GM23338 (cell line): ENCODE measurements around the gene PRDM7.

ENCODE experiments used
- CREB1 ChIP-seq: fragments of 250-450 bp; sonication (Bioruptor Pico); IDR thresholded peaks from 2 replicates; pipeline ENCODE4 v1.5.0; 2020; ENCODE audit warnings: low read depth, mild to moderate bottlenecking, moderate library complexity
- CTCF ChIP-seq, 2 experiments: fragments of 200-600 bp in 1 of 2; sonication (generic) in 1 of 2; conservative IDR thresholded peaks; 2 replicates each; pipeline versions ENCODE4 v1.5.1 to v1.6.1; 2016 to 2017; ENCODE audit warnings: antibody characterized with exemption in 2 of 2, low read depth in 2 of 2, mild to moderate bottlenecking in 2 of 2, moderate library complexity in 1 of 2
- EZH2 ChIP-seq: fragments of 200-600 bp; sonication (generic); IDR thresholded peaks from one replicate; pipeline ENCODE4 v1.8.0; 2017; ENCODE audit warnings: antibody characterized with exemption, mild to moderate bottlenecking, low read depth; ENCODE audit not compliant: unreplicated experiment
- EZH2phosphoT487 ChIP-seq: fragments of 200-600 bp; sonication (generic); IDR thresholded peaks from one replicate; pipeline ENCODE4 v1.8.1; 2018; ENCODE audit warnings: antibody characterized with exemption; ENCODE audit not compliant: unreplicated experiment
- JUNB ChIP-seq: IDR thresholded peaks from one replicate; pipeline ENCODE4 v1.6.1; 2016; ENCODE audit warnings: antibody characterized with exemption; ENCODE audit not compliant: unreplicated experiment
- POLR2AphosphoS5 ChIP-seq: IDR thresholded peaks from 2 replicates; pipeline ENCODE4 v1.6.1; 2016; ENCODE audit warnings: antibody characterized with exemption, low read depth
- STAT1 ChIP-seq: IDR thresholded peaks from one replicate; pipeline ENCODE4 v1.6.1; 2016; ENCODE audit warnings: antibody characterized with exemption; ENCODE audit not compliant: unreplicated experiment
- TF ChIP-seq, protein P1 (sequence below): IDR thresholded peaks from 2 replicates; pipeline ENCODE4 v1.6.1; 2016; ENCODE audit warnings: antibody characterized with exemption
- TF ChIP-seq, protein P2 (sequence below): IDR thresholded peaks from one replicate; pipeline ENCODE4 v1.6.1; 2018; ENCODE audit warnings: antibody characterized with exemption; ENCODE audit not compliant: unreplicated experiment

DNA sequence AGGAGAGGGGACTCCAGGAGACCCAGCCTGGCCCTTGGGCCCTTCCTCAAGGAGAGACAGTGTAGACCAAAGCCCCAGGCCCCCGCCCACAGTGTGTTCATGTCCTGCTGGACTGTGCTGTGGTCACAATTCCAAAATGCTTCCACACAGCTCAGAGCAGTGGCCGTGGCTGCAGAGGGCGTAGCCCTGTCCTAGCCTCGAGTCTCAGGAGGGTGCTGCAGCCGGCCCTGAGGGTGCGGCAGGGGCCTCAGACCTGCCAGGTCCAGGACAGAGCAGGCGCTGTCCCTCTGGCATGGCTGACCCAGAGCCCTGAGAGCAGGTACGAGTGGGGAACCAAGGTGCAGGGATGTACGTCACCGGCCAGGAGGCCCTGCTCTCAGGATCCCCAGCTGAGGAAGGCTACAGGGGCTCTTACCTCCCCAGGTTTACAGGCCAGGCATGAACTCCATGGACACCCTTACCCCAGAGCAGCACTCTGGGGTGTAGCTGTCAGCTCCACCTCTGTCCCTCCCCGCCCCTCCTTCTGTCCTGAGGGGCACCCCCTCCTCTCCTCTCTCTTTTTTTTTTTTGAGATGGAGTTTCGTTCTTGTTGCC lies 65.1 kb downstream of the PRDM7 start:
- TF ChIP-seq CTCF (conservative IDR thresholded peaks at IDR 0.05; ENCODE audit: low read depth in 2 of 2) (no peak), EZH2 (no peak), EZH2phosphoT487 (no peak), POLR2AphosphoS5 (no peak), JUNB (no peak), CREB1 (CRISPR knock-in tag) (no peak), STAT1 (no peak)
- TF ChIP-seq, protein P1, sequence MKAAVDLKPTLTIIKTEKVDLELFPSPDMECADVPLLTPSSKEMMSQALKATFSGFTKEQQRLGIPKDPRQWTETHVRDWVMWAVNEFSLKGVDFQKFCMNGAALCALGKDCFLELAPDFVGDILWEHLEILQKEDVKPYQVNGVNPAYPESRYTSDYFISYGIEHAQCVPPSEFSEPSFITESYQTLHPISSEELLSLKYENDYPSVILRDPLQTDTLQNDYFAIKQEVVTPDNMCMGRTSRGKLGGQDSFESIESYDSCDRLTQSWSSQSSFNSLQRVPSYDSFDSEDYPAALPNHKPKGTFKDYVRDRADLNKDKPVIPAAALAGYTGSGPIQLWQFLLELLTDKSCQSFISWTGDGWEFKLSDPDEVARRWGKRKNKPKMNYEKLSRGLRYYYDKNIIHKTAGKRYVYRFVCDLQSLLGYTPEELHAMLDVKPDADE = no peak
- TF ChIP-seq, protein P2, sequence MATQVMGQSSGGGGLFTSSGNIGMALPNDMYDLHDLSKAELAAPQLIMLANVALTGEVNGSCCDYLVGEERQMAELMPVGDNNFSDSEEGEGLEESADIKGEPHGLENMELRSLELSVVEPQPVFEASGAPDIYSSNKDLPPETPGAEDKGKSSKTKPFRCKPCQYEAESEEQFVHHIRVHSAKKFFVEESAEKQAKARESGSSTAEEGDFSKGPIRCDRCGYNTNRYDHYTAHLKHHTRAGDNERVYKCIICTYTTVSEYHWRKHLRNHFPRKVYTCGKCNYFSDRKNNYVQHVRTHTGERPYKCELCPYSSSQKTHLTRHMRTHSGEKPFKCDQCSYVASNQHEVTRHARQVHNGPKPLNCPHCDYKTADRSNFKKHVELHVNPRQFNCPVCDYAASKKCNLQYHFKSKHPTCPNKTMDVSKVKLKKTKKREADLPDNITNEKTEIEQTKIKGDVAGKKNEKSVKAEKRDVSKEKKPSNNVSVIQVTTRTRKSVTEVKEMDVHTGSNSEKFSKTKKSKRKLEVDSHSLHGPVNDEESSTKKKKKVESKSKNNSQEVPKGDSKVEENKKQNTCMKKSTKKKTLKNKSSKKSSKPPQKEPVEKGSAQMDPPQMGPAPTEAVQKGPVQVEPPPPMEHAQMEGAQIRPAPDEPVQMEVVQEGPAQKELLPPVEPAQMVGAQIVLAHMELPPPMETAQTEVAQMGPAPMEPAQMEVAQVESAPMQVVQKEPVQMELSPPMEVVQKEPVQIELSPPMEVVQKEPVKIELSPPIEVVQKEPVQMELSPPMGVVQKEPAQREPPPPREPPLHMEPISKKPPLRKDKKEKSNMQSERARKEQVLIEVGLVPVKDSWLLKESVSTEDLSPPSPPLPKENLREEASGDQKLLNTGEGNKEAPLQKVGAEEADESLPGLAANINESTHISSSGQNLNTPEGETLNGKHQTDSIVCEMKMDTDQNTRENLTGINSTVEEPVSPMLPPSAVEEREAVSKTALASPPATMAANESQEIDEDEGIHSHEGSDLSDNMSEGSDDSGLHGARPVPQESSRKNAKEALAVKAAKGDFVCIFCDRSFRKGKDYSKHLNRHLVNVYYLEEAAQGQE = no peak
